T-helper 9 cell (primary cell): ENCODE data around the gene SCT.

Experiments
- DNase-seq: peaks from one replicate; pipeline ENCODE4 v3.0.0-alpha.2; 2020

SCT gene

DNA sequence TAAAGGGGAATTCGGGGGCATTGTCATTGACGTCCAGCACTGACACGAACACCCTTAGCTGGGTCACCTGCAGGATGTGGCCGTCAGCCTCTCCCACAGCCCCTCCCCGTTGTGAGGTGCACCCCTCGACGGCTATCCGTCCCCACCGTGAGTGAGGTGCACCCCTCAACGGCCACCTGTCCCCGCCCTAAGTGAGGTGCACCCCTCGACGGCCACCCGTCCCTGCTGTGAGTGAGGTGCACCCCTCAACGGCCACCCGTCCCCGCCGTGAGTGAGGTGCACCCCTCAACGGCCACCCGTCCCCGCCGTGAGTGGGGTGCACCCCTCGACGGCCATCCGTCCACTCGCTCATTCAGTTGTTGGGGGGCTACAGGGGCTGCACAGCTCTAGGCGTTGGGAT, 5.1 kb downstream of the SCT start:
- no peak for DNase-seq

DNA sequence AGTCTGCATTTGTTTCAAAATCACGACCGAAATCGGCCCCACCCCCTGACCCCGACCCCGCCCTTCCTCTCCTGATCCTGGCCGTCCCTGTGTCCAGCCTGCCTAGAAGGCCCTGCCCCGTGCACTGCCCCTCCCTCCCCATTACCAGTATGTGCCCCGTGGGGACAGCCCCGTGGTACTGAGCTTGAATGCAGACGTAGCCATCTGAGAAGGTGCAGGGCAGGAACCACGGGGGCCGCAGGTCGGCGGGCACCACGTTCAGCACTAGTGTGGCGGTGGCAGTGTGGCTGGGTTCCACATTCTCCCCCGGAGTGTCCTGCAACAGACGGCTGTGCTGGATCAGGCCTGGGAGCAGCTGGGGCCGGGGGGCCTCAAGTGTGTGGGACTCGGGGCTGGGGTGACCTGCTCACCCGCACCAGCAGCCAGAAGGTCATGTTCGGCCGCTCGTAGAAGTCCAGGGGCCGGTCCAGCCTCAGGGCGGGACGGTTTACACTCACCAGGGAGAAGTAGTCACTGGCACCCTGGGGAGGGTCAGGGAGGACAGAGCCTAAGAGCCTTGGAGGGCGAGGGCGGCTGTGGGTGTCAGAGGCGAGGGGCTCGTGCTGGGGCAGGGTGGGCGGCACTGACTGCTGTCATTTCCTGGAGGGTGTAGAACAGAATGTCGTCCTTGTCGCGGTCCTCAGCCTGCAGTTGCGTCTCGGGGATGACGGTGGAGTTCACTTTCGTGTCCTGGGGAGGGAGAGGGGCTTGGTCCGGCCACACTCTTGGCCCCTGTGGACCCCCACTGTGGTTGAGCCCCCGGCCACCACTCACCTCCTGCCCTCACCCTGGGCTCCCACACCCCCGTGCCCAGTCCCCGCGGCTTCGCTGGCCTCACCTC, 5.8 kb downstream of the SCT start:
- no peak for DNase-seq

DNA sequence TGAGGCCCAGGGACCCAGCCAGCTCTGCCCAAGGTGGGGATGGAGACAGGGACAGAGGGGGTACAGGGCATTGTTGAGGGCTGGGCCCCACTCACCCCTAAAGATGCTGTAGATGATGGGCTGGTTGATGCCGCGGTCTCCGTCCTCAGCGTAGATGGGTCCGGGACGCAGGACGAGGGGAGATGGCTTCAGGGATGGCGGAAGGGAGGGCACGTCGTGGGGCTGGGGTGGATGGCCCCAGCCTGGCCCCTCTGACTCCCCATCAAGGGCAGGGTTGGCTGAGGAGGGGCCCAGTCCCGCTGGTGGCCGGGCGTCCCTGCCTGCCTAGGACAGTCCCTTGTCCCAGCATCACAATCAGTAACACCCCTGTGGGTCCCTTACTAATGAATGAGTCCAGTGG, 6.8 kb downstream of the SCT start:
- no peak for DNase-seq

DNA sequence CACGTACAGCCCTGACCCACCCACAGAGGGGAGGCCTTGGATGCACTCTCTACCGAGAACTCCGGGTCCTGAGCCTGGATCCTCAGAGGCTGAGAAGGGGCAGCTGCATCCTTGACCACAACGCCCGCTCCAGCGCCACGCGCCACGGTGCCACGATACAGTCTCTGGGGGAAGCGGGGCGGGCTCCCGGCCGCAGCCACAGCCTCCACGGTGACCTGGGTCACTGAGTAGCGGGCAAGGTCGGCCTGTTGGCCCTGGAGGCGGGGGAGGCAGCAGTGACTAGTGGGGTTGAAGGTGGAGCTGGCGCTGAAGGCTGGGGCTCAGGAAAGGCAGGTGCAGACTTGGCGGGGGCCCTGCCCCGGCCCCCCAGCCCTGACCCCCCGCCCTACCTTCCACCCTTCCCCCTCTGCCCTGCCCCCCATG, 7.3 kb downstream of the SCT start:
- DNase-seq, result no peak

DNA sequence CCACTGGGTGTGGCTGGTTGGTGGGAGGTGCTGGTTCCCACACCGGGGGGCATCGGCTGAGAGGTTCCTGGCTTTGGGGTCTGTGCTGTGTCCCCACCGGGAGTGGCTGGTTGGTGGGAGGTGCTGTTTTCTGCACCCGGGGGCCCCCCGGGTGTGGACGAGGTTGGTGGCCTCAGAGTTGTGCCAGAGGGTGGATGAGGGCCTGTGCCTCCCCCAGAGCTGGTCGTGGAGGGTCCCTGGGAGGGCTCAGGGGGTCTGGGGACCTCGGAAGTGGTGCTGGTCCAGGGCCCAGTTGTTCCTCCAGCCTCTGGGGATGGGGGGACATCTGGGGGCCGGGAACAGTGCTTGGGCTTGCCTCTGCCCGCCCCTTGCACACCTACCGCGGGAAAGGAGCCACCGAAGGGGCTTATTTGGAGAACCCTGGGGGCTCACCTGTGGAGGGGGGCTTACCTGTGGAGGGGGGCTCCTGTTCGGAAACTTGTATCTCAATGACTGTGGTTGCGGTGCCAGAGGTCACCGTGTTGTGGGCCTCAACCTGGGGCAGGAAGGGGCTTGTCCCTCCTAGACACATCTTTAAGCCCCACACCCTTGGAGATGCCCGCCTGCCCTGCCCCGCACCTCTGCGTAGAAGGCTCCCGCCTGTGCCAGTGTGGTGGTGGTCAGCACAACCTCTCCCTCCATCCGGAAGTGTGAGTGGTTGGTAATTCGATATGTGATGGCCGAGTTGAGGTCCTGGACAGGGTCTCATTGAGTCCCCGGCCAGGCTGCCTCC, 7.9 kb downstream of the SCT start:
- DNase-seq, result no peak

DNA sequence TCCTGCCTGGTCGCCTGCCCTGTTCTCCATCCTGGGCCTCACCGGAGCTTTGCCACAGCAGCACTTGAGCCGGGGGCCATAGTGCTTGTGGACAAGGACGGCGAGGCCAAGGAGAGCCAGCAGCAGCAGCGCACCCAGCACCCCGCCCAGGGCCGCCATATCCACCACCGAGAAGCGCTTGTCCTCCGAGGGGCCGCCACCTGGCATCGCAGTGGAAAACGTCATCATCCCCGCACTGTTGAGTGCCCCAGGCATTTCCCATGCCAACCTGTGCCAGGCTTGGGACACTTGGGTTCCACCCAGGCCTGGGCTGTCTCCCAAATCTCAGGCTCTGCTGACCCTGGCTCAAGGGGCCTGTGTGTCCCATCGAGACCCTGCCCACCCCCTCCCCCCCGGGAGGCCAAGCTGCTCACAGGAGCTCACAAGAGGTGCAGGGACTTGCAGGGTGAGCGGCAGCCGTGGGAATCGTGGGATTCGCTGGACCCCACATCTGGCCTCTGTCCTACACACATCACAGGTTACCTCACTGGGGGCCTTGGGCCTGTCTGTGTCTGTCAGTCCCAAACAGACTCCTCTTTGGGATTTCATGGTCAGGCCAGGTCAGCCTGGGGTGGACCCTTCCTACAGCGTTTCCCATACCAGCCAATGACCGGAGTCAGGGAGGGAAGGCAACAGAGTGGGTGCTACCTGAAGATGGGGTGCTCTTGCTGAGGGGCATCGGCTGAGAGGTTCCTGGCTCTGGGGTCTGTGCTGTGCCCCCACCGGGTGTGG, 8.9 kb downstream of the SCT start:
- DNase-seq, result no peak

DNA sequence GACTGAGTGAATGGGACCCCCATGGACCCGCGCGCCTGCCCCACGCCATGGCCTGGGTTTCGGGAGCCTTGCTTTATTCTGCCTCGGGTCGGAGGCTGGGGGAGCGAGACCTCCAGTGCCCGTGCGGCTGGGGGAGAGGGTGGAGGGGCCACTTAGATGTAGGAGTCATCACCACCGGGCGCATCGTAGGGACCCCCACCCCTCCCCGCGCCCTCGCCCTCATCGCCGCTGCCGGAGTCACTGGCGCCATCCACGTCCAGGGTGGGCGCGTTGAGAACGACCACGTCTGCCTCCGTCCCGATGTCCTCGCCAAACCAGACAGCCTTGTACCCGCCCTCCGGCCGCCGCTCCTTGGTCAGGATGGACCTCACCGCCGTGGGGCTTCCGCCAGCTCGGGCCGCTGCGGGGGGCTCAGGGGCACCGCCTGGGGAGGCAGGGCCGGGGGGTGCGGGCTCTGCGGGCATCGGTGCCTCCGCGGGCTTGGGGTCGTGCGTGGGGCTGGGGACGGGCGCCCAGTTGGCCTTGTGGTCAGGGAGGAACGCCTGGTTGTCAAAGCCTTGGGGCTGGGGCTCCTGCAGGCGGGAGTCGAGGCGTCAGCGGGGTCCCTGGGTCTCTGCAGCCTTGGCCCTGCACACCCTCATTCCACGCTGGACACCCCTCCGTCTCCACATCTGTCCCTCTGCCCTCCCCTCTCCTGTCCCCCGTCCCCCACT, 9.6 kb downstream of the SCT start:
- DNase-seq, result no peak

DNA sequence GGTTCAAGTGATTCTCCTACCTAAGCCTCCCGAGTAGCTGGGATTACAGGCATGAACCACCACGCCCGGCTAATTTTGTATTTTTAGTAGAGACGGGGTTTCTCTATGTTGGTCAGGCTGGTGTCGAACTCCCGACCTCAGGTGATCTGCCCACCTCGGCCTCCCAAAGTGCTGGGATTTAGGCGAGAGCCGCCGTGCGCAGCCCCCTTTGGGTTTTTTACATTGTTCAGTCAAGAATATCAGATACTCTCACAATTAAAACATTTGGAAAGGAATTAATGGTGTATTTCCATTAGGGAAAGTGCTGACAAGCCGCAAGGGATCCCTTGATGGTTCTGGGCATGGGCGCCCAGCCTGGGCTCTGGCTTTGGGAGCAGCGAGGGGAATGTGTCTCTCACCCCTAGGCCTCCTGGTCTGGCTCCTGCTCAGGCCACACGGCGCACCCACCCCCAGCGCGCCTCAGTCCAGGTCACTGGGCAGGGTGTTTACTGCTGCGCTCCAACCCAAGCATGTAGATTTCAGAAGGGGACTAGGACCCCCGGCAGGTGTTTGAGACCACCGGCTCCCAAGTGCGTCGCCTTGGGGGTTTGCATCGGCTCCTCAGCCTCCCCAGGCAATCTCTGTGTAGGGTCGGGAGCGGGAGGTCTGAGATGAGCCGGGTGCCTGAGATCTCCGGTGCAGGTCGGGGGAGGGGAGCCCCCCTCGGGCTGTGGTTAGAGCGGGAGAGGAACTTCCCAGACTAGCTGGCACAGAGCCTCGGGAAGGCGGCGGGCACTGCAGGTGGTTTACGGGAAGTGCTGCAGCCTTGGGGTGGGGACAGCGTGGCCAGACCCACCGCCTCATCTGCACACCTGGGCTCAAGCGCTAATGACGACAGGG, 10.4 kb downstream of the SCT start:
- DNase-seq, result no peak

DNA sequence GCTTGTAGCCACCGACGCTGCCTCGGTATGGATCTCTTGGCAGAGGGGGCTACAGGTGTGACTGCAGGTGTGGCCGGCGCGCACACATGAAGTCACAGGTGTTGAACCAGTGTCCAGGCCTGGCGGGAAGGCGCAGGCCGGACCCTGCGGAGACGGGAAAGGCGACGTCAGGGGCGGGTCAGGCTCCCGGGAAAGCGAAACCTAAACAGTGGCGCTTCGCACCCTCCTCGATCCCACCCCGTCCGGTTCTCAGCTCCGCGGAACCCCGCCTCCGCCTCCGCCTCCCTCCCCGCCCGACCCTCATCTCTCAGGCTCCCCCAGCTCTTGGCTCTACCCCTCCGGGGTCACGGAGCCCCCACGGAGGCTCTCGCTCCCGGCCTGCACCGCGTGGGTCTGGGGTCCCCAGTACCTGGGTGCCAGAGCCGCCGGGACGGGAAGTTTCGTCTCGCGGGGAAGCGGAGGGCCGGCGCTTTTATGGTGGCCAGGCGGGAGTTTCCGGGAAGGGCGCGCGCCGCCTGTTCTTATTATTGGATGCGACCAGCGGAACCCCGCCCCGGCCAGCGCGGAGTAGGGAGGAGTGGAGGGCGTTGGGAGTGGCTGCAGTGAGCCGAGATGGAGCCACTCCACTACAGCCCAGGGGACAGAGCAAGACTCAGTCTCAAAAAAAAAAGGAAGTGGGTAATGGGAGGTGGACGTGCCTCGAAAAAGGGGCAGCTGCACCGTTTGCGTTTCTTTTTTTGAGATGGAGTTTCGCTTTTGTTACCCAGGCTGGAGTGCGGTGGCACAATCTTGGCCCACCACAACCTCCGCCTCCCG, 11.3 kb downstream of the SCT start, which contains the start of gene IRF7:
IRF7 (minus strand) TSS at position 447 of the 816 bp plus-strand sequence. CDS start 586 bp downstream, outside the sequence.
- peak; percentile 87 for DNase-seq

DNA sequence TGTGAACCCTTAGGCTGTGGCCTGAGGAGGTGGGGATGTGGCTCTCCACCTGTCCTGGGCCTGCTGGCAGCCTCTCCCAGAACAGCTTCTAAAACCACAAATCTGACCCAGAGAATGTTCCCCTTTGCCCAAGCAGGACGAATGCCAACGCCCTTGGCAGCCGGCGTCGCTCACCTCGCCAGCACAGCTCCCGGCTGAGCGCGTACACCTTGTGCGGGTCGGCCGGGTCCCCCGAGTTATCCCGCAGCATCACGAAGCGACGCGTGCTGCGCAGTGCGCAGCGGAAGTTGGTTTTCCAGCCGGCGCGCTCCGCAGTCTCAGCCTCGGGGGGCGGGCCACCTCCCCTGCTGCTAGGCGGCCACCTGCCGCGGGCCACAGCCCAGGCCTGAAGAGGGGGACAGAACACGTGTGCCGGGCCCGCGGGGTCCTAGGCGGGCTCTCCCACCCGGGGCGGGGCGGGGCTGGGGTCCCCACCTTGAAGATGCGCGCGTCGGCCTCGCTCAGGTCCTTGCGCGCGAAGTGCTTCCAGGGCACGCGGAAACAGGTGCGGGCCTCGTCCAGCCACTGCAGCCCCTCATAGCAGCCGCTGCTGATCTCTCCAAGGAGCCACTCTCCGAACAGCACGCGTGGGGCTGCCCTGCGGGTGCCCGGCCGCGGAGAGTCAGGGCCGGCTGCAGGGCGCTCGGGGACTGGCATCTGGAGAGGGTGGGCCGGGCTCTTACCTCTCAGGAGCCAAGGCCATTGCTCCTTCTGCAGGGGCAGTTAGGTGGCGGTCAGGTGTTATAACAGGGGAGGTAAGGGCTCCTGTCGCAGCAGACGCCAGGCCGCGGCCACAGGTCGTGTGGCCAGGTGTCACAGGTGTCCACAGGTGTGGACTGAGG, 12.1 kb downstream of the SCT start:
- no peak for DNase-seq

DNA sequence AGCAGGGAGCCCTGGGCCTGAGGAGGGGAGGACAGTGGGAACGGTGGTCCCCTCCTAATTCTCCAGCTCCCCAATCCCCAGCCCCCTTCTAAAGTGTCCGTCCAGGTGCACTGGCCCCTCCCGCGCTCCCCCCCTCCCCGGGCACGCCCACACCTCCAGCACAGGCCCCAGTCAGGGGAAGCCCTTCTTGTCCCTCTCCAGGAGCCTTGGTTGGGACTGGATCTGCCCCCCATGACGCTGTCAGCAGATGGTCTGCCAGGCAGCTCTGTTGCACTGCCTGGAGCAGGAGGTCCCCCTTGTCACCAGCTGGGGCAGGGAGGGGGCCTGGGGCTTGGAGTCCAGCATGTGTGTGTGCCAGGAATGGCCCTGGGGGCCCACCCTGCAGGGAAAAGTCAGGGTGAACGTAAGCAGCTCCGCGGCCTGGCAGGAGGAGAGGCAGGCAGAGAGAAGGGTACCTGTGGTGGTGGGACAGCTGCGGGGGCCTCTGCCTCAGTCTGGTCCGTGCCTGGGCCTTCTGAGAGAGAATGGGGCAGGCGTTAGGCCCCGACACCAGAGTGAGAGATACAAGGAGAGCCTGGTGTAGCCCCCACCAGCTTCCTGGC, 12.9 kb downstream of the SCT start:
- DNase-seq, result no peak

DNA sequence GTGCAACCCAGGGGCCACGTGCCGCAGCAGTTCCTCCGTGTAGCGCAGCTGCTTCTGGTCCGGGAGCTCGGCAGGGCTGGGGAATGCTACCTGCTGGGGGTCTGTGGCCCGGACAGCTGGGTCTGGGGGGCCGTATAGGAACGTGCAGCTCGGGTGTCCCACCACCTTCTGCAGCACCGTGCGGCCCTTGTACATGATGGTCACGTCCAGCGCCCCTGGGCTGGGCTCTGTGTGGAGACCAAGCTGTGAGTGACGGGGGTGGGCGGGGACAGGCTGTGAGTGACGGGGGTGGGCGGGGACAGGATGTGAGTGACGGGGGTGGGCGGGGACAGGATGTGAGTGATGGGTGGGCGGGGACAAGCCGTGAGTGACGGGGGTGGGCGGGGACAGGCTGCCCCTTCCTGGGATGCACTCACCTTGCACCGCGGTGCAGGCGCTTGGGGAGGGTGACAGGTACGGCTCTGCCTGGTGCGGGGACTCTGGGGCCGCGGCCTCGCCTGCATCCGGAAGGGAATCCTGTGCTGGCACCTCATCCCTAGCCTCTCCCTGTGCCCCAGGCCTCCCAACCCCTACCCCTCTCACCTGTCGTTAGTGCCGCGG, 13.5 kb downstream of the SCT start:
- DNase-seq, result peak; percentile 93

DNA sequence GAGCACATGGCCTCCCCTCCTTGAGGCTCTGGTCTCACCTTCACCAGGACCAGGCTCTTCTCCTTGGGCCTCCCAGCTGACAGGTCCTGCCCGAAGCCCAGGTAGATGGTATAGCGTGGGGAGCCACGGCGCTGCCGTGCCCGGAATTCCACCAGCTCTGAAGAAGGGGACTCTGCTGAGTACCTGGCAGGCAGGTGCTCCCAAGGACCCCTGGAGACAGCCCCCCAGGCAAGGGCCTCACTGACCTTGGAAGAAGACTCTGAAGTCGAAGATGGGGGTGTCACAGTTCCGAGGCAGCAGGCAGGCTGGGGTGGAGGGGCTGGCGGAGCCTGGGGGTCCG, 14.1 kb downstream of the SCT start:
- no peak for DNase-seq

DNA sequence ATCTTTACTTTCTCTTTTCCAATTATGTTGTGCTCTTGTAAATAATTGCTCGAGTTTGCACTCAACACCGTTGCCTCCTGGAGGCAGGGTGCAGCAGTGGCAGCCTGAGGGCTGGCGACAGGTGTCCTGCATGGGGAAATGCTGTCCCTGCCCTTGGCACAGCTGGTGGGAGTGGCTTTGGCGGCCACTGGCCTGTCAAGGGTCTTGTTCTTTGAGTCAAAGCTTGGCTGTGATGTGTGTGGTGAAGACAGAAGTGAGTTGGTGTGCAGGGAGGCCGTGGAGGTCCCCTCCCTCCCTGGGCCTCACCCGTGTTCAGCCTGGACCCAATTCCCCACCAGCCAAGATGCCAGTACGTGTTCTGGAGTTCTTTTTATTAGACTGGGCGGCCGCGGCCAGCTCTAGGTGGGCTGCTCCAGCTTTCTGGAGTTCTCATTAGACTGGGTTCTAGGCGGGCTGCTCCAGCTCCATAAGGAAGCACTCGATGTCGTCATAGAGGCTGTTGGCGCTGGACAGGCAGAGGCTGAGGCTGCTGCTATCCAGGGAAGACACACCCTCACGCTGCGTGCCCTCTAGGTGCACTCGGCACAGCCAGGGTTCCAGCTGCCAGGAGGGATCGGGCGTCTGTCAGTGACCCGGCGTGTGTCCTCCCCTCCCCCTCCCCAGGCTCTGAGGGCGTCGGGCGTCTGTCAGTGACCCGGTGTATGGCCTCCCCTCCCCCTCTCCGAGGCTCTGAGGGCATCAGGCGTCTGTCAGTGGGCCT, 14.6 kb downstream of the SCT start:
- no peak for DNase-seq

DNA sequence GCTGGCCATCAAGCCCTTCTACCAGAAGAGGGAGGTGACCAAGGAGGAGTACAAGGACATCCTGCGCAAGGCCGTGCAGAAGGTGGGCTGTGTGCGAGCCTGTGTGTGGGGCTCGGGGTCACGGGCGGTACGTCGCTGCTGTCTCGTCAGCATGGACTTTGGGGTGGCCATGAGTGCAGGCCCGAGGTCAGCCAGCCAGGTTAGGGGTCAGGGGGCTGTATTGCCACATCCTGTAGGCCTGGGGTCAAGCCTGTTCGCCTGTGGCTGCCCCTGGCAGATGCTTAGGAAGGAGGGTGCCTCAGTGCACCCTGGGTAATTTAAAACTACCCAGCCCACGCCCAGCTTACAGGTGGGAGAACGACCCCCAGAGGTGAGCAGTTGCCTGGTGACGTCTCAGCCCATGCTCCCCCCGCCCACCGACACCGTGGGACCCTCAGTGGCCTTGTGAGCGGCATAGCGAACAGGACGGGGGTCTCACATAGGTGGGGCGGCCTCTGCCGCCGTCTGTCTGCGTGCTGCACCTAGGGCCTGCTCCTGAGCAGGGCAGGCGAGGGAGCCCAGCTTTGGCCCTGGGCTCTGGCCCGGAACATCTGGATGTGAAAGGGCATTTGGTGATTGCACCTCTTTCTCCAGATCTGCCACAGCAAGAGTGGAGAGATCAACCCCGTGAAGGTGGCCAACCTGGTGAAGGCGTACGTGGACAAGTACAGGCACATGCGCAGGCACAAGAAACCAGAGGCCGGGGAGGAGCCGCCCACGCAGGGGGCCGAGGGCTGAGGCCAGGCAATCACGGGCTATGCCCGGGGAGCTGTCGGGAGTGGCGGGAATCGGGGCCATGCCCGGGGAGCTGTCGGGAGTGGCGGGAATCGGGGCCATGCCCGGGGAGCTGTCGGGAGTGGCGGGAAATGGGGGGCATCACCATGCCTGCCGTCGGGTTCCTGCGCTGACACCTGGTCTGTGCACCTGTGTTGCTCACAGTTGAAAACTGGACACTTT, 15.7 kb downstream of the SCT start:
- no peak for DNase-seq

DNA sequence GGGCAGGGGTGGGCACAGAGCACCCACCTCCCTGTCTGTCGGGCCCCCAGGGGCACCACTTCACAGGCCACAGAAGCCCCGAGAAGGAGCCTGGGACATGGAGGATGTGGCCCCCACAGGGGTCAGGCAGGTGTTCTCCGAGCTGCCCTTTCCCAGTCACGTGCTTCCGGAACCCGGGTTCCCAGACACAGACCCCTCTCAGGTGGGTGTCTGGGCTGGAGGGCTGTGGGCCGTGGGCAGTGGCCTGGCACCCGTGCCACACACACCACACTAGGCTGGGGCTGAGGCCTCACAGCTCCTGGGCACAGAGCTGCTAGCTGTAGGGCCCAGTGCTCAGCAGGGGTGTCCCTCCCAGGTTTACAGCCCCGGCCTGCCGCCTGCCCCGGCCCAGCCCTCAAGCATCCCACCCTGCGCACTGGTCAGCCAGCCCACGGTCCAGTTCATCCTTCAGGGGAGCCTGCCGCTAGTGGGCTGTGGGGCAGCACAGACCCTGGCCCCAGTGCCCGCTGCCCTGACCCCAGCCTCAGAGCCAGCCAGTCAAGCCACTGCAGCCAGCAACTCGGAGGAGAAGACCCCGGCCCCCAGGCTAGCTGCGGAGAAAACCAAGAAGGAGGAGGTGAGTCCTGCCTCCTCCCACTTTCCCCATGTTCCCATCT, 16.7 kb downstream of the SCT start:
- DNase-seq, result no peak
